K562 (cell line): ENCODE data around the gene WDFY2. TPM values are rescaled to one million over a fixed set of nuclear protein-coding genes. Genes with fewer than 3 reads are reported as not detected.

Experiments
- ATAC-seq: fragments of 200-7000 bp; cut with Tn5 transposase; 3 replicates; pipeline ENCODE4 v1.9.1; 2020; ENCODE audit warnings: moderate library complexity
- BruUV-seq: library from RNA; stranded (reverse); fragments of 400-500 nt; replicated peaks from 2 replicates; lab custom pipeline; 2021; lab: Mats Ljungman, UMichigan
- CTCF ChIA-PET: fragments of 300-600 bp; formaldehyde crosslinking; extraction: SDS; loops from one replicate; lab custom pipeline; 2021; ENCODE audit warnings: low intra/inter-chr PET ratio; lab: Yijun Ruan, JAX
- POLR2A ChIA-PET: fragments of 300-600, 350-650 bp; sonication (Branson Sonifier 250); formaldehyde crosslinking; extraction: SDS; loops from one replicate; lab custom pipeline; 2021; ENCODE audit warnings: antibody characterized with exemption, inconsistent platforms; lab: Yijun Ruan, JAX
- DNase-seq, 4 experiments: peaks; one replicate each; pipeline versions ENCODE4 v3.0.0 to v3.0.0-alpha.2; 2011 to 2018; ENCODE audit warnings: low spot score in 3 of 4, mixed read lengths in 3 of 4; ENCODE audit errors: extremely low read depth in 1 of 4
- FAIRE-seq: peaks from 2 replicates; lab custom pipeline; 2011; peaks lifted over from hg19 to GRCh38; lab: Jason Lieb, UNC
- H2AFZ ChIP-seq: 2 replicates; pipeline ENCODE4 v1.6.0; 2011; ENCODE audit warnings: low read depth, low read length, control low read depth, inconsistent platforms
- H3K27ac ChIP-seq: fragments of 200-600 bp; 3 replicates; pipeline ENCODE4 v1.8.0; 2011; ENCODE audit warnings: low read depth, mild to moderate bottlenecking, control low read depth, inconsistent platforms, low read length, moderate library complexity, mixed read lengths; ENCODE audit errors: extremely low read depth
- H3K27me3 ChIP-seq, 2 experiments: fragments of 300-600 bp in 1 of 2; 2 replicates in 1 of 2; 3 replicates in 1 of 2; pipeline versions ENCODE4 v1.6.0 to v1.8.0; 2011; ENCODE audit warnings: inconsistent platforms in 2 of 2, low read length in 2 of 2, mild to moderate bottlenecking in 1 of 2, mixed read lengths in 1 of 2, moderate library complexity in 1 of 2; ENCODE audit not compliant: control insufficient read depth in 2 of 2, insufficient read depth in 2 of 2
- H3K36me3 ChIP-seq: fragments of 300-600 bp; 3 replicates; pipeline ENCODE4 v1.8.0; 2011; ENCODE audit warnings: mild to moderate bottlenecking, low read length, inconsistent platforms; ENCODE audit not compliant: control insufficient read depth, insufficient read depth
- H3K4me1 ChIP-seq, 2 experiments: fragments of 200-600 bp in 1 of 2; replicated peaks in 1 of 2; 2 replicates in 1 of 2; 3 replicates in 1 of 2; pipeline versions ENCODE4 v1.5.1 to v1.8.0; 2011; ENCODE audit warnings: inconsistent platforms in 2 of 2, low read length in 2 of 2, mild to moderate bottlenecking in 1 of 2, mixed read lengths in 1 of 2, moderate library complexity in 1 of 2; ENCODE audit not compliant: control insufficient read depth in 2 of 2, insufficient read depth in 2 of 2
- H3K4me2 ChIP-seq: 2 replicates; pipeline ENCODE4 v1.6.1; 2011; ENCODE audit warnings: low read length, control low read depth, inconsistent platforms, mixed read lengths; ENCODE audit not compliant: insufficient read depth
- H3K4me3 ChIP-seq: fragments of 200-600 bp; sonication (generic), shearing (Covaris generic); 2 replicates; pipeline ENCODE4 v1.5.1; 2016; ENCODE audit warnings: control low read depth, inconsistent platforms
- H3K79me2 ChIP-seq: fragments of 200-600 bp; 3 replicates; pipeline ENCODE4 v1.8.0; 2011; ENCODE audit warnings: low read length, inconsistent platforms; ENCODE audit not compliant: control insufficient read depth, insufficient read depth
- H3K9ac ChIP-seq, 2 experiments: 2 replicates each; pipeline versions ENCODE4 v1.6.0 to v1.6.1; 2011; ENCODE audit warnings: low read depth in 2 of 2, low read length in 2 of 2, control low read depth in 1 of 2, inconsistent platforms in 1 of 2, mild to moderate bottlenecking in 1 of 2, mixed read lengths in 1 of 2; ENCODE audit not compliant: insufficient read depth in 1 of 2
- H3K9me1 ChIP-seq: one replicate; pipeline ENCODE4 v1.6.0; 2011; ENCODE audit warnings: inconsistent platforms, mild to moderate bottlenecking, low read length, moderate library complexity; ENCODE audit not compliant: control insufficient read depth, insufficient read depth
- H3K9me3 ChIP-seq: replicated peaks from 2 replicates; pipeline ENCODE4 v1.5.1; 2011; ENCODE audit warnings: low read depth, low read length, inconsistent platforms; ENCODE audit not compliant: control insufficient read depth, insufficient read depth
- H4K20me1 ChIP-seq: replicated peaks from 2 replicates; pipeline ENCODE4 v1.6.1; 2011; ENCODE audit warnings: low read length, inconsistent platforms, mixed read lengths; ENCODE audit not compliant: control insufficient read depth, insufficient read depth
- ETV1 ChIP-seq: fragments of 450-650 bp; conservative IDR thresholded peaks from 2 replicates; pipeline ENCODE4 v1.6.1; 2016; ENCODE audit warnings: missing genetic modification characterization, control low read depth, low read depth, missing compliant biosample characterization
- HNRNPK ChIP-seq: fragments of 200-400 bp; formaldehyde crosslinking; IDR thresholded peaks from one replicate; pipeline ENCODE4 v1.6.1; 2018; ENCODE audit warnings: mild to moderate bottlenecking, low read depth, low read length; ENCODE audit not compliant: poor library complexity, severe bottlenecking
- HOXB6 ChIP-seq: fragments of 250-450 bp; sonication (Bioruptor Pico); IDR thresholded peaks from 2 replicates; pipeline ENCODE4 v1.5.1; 2022; ENCODE audit warnings: mild to moderate bottlenecking, borderline replicate concordance
- MAFF ChIP-seq: IDR thresholded peaks from 2 replicates; pipeline ENCODE4 v1.6.1; 2012; ENCODE audit warnings: low read length, improper control_type of control experiment
- ZC3H11A ChIP-seq: IDR thresholded peaks from 2 replicates; pipeline ENCODE4 v1.6.1; 2012; ENCODE audit warnings: low read depth, low read length, improper control_type of control experiment
- ZFP36 ChIP-seq: fragments of 150-350 bp; IDR thresholded peaks from 2 replicates; pipeline ENCODE4 v1.6.1; 2018; ENCODE audit warnings: low read length, low read depth; ENCODE audit not compliant: partially characterized antibody
- ZKSCAN3 ChIP-seq: fragments of 250-450 bp; sonication (Bioruptor Pico); IDR thresholded peaks from 2 replicates; pipeline ENCODE4 v1.4.0; 2020
- ZKSCAN8 ChIP-seq: fragments of 200-800 bp; sonication (Bioruptor generic); IDR thresholded peaks from 2 replicates; pipeline ENCODE4 v1.6.1; 2016; ENCODE audit warnings: missing genetic modification characterization, missing compliant biosample characterization
- ZNF436 ChIP-seq: fragments of 250-450, 450-650 bp; sonication (Bioruptor Pico); formaldehyde crosslinking; IDR thresholded peaks from 2 replicates; pipeline ENCODE4 v1.7.0; 2020; ENCODE audit warnings: mild to moderate bottlenecking
- ZNF507 ChIP-seq: conservative IDR thresholded peaks from 2 replicates; pipeline ENCODE4 v1.6.1; 2017; ENCODE audit warnings: missing genetic modification characterization, missing compliant biosample characterization
- ZNF696 ChIP-seq: fragments of 250-450 bp; sonication (Bioruptor Pico); conservative IDR thresholded peaks from 2 replicates; pipeline ENCODE4 v1.4.0; 2020; ENCODE audit warnings: mild to moderate bottlenecking, moderate library complexity
- WGBS: fragments of 100-300 bp; shearing (Covaris generic); methylation state at CpG from one replicate; pipeline ENCODE4 v1.1.6; 2016; ENCODE audit warnings: low coverage, mixed read lengths; ENCODE audit not compliant: insufficient coverage; ENCODE audit errors: missing lambda C conversion rate; 5-methylcytosine and 5-hydroxymethylcytosine counted together
- in situ Hi-C: fragments of 300-500 bp; cut with MboI; formaldehyde crosslinking; loops from 4 replicates; pipeline ENCODE4 v1.15.0; 2018; ENCODE audit warnings: inconsistent platforms, mixed read lengths
- intact Hi-C: fragments of 100-400 bp; cut with micrococcal nuclease; formaldehyde crosslinking; loops from 2 replicates; pipeline ENCODE4 v1.14.2; 2022
- polyA plus RNA-seq, 8 experiments: library from polyadenylated mRNA; depleted of rRNA in 4 of 8; stranded (reverse) in 5 of 8; unstranded in 3 of 8; fragments of >200 nt; fragmentation: Nextera tagmentation in 2 of 8; fragmentation: Illumina TruSeq in 1 of 8; extraction: Ambion mirVana in 2 of 8; extraction: Trizol in 1 of 8; gene quantifications; 2 replicates each; pipeline versions ENCODE4 v1.2.1 to v1.2.3, GENCODE V29; 2011 to 2014; ENCODE audit warnings: inconsistent platforms in 1 of 8, missing spikeins in 1 of 8
- total RNA-seq, 7 experiments: library from RNA; depleted of rRNA in 6 of 7; stranded (reverse); fragments of >200 nt in 6 of 7; fragmentation: Illumina TruSeq in 2 of 7; extraction: Trizol in 2 of 7; gene quantifications; 2 replicates each; pipeline versions ENCODE4 v1.2.1 to v1.2.3, GENCODE V29; 2011 to 2021; ENCODE audit warnings: low replicate concordance in 1 of 7
- TF ChIP-seq, protein P1 (sequence below): sonication (generic); formaldehyde crosslinking; IDR thresholded peaks from 2 replicates; pipeline ENCODE4 v1.8.0; 2023; ENCODE audit warnings: missing genetic modification reagents, mild to moderate bottlenecking, borderline replicate concordance

WDFY2 gene
- total and polyA plus RNA-seq, 9 of the 15 experiments (the other 6 are each of a cell fraction or from before 2014, with no cell fraction given): 0.66 to 6.4 (median 4.4) TPM

GRCh38 chr13:51638216-51638871, 54.1 kb downstream of the WDFY2 start:
- H3K4me2 ChIP-seq: no peak overlapping the region
- no peaks in the 10 kb centered on the region for H3K27me3 ChIP-seq
- H3K9me1 ChIP-seq: no peaks in the 10 kb centered on the region
- DNase-seq: no peak
- no peak for ATAC-seq
- intact Hi-C loops: no loop called here
- H3K4me3 ChIP-seq: no peak overlapping the region
- CTCF ChIA-PET: no interaction called here
- in situ Hi-C loops: no loop called here
- H3K79me2 ChIP-seq: no peaks in the 10 kb centered on the region
- H3K27ac ChIP-seq: no peak overlapping the region
- H3K9me3 ChIP-seq: no peaks in the 10 kb centered on the region
- BruUV-seq: no TSS peak
- H3K36me3 ChIP-seq: no peaks in the 10 kb centered on the region
- WGBS: 57% methylated on average over 7 of the region's 7 CpGs
- H4K20me1 ChIP-seq: no peaks in the 10 kb centered on the region
- H2AFZ ChIP-seq: no peak overlapping the region
- no peak for TF ChIP-seq HNRNPK
- no peak for TF ChIP-seq ZNF696
- no peak for TF ChIP-seq ETV1 (tag)
- TF ChIP-seq HOXB6 (CRISPR knock-in tag): no peak
- no peak for TF ChIP-seq ZKSCAN3 (CRISPR knock-in tag)
- TF ChIP-seq ZFP36: no peak
- no peak for FAIRE-seq
- H3K4me1 ChIP-seq: no peaks in the 10 kb centered on the region
- H3K9ac ChIP-seq: no peak overlapping the region
- POLR2A ChIA-PET: no interaction called here

- intact Hi-C loops: no loop called here
- BruUV-seq: no TSS peak
- POLR2A ChIA-PET: interaction anchor here (0.6 kb wide), 1 partner anchor 121 kb away, joined by 3 read pairs; no protein-coding TSS in a partner anchor
- no peaks in the 10 kb centered on the region for H3K9me1 ChIP-seq
- no peak overlapping the region for H3K9ac ChIP-seq
- no peak overlapping the region for H3K27ac ChIP-seq
- 14% methylated on average over 1 of the region's 1 CpG for WGBS
- no peak overlapping the region for H3K4me2 ChIP-seq
- ATAC-seq: no peak
- no peak for DNase-seq
- no peaks in the 10 kb centered on the region for H3K36me3 ChIP-seq
- H4K20me1 ChIP-seq: no peaks in the 10 kb centered on the region
- H3K4me3 ChIP-seq: no peak overlapping the region
- H3K4me1 ChIP-seq: no peaks in the 10 kb centered on the region
- in situ Hi-C loops: no loop called here
- H3K79me2 ChIP-seq: no peaks in the 10 kb centered on the region
- no peak for FAIRE-seq
- H3K27me3 ChIP-seq: no peaks in the 10 kb centered on the region
- CTCF ChIA-PET: no interaction called here
- H3K9me3 ChIP-seq: no peaks in the 10 kb centered on the region
- no peak overlapping the region for H2AFZ ChIP-seq
- no peak for TF ChIP-seq ZC3H11A
- TF ChIP-seq, protein P1, sequence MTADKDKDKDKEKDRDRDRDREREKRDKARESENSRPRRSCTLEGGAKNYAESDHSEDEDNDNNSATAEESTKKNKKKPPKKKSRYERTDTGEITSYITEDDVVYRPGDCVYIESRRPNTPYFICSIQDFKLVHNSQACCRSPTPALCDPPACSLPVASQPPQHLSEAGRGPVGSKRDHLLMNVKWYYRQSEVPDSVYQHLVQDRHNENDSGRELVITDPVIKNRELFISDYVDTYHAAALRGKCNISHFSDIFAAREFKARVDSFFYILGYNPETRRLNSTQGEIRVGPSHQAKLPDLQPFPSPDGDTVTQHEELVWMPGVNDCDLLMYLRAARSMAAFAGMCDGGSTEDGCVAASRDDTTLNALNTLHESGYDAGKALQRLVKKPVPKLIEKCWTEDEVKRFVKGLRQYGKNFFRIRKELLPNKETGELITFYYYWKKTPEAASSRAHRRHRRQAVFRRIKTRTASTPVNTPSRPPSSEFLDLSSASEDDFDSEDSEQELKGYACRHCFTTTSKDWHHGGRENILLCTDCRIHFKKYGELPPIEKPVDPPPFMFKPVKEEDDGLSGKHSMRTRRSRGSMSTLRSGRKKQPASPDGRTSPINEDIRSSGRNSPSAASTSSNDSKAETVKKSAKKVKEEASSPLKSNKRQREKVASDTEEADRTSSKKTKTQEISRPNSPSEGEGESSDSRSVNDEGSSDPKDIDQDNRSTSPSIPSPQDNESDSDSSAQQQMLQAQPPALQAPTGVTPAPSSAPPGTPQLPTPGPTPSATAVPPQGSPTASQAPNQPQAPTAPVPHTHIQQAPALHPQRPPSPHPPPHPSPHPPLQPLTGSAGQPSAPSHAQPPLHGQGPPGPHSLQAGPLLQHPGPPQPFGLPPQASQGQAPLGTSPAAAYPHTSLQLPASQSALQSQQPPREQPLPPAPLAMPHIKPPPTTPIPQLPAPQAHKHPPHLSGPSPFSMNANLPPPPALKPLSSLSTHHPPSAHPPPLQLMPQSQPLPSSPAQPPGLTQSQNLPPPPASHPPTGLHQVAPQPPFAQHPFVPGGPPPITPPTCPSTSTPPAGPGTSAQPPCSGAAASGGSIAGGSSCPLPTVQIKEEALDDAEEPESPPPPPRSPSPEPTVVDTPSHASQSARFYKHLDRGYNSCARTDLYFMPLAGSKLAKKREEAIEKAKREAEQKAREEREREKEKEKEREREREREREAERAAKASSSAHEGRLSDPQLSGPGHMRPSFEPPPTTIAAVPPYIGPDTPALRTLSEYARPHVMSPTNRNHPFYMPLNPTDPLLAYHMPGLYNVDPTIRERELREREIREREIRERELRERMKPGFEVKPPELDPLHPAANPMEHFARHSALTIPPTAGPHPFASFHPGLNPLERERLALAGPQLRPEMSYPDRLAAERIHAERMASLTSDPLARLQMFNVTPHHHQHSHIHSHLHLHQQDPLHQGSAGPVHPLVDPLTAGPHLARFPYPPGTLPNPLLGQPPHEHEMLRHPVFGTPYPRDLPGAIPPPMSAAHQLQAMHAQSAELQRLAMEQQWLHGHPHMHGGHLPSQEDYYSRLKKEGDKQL (CRISPR knock-in tag): no peak
- TF ChIP-seq ZNF507 (tag): no peak
- no peak for TF ChIP-seq ZKSCAN8 (CRISPR knock-in tag)
- TF ChIP-seq ZNF436 (CRISPR knock-in tag): no peak
- TF ChIP-seq MAFF: no peak
Measured at GRCh38 chr13:51639171-51639570, 54.9 kb downstream of the WDFY2 start.
